Stimulated activated CD4-positive, alpha-beta T cell treated with anti-CD3 and anti-CD28 coated beads, Interleukin-1b, Interleukin-23, amount 100 ng/mL, for 24 hours (primary cell): ENCODE measurements around the gene RAPGEF6.
"Not testable (repeated sequence)": the region's sequence is repeated elsewhere in the genome, so short reads cannot be mapped to it uniquely, and the experiment has no call there.

Source experiments
- DNase-seq, 4 experiments: peaks; one replicate each; pipeline ENCODE4 v3.0.0-alpha.2; 2020; ENCODE audit warnings: low read depth in 4 of 4, low spot score in 1 of 4

The RAPGEF6 gene

GRCh38 chr5:131634996-131635683, at the start of gene RAPGEF6:
TSS of gene RAPGEF6 (minus strand) at chr5:131635229. CDS start at chr5:131635030, 199 bp downstream.
- peak; percentile 88 to 96 (median 94) for DNase-seq

DNA sequence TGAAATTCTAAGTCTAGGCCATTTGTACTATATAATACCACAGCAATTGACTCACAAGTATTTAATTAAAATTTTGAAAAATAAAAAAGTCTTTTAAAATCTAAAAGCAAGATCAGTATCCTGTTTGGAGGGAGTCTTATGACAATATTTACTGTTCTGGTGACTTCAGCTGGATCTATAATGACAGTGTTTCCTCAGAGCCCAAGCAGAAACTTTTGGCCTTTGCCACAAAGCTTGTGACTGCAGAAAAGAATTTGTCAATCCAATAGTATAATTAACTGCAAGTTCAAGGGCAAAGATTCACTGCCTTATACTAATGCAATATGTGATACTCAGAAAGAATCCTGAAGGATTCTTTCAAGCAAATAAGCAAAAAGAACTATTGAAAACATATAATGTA, 49.6 kb upstream of the RAPGEF6 start:
- no peak for DNase-seq

DNA sequence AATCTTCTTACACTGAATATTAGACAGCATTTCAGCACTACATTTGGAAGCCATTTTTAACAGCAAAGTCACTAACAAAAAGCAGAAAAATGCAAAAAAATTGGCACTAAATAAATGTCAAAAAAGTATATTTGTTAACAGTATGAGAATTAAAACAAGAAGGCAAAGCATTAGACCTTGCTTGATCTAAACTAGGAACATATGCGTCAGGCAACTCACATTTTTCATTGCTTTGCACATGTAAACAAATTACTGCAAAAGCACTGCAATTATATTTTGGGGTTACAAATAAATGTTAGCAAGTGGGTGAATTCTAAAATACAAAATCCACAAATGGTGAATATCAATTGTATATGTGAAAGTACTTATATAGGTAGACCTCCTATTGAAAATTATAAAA, 49.0 kb upstream of the RAPGEF6 start:
- no peak for DNase-seq

DNA sequence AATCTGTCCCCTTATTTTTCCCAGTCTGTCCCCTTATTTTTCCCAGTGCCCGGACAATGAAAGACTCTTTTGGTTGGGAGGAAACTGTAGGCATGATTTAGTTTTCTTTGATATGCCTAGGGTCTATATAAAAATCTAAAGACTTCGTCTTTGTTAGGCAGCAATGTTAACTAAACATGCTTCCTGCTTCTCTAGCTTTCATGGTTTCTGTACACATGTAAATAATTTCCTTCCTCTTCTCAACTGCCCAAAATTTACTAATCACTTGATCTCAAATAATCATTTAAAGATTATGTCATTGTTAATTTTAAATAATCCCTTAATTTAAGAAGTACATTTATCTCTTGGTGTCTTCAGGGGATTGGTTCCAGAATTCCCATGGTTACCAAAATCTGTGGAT, 47.8 kb upstream of the RAPGEF6 start:
- DNase-seq = no peak

DNA sequence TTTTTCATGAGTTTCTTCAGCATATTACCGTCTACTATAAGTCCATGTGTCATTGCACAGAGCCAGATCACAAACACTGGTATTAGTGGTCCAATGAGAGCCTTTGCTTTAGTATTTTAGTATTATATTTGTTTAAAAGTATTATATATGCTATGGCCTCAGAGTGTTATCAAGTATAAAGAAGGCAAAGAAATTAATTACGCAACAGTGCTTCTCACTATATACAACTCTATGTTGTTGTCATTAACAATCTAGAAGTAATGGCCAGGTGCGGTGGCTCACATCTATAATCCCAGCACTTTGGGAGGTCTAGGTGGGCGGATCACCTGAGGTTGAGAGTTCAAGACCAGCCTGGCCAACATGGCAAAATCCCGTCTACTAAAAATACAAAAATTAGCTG, 47.1 kb upstream of the RAPGEF6 start:
- no peak for DNase-seq

DNA sequence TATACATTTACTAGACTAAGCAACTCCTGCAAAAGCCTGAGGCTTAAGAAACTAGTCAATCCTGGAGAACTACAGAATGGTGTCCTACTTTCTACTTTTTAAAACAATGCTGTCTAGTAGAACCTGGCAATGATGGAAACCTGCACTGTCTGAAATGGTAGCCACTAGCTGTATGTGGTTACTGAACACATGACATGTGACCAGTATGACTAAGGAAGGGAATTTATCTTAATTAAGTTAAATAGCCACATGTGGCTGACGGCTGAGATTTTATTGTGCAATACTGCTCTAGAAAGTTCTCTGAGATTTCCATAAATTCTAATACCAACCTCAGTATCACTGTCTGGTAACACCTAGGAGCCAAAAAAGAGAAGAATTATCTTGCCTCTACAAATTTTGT, 44.9 kb upstream of the RAPGEF6 start:
- DNase-seq = no peak

GRCh38 chr5:131678273-131678672, 43.2 kb upstream of the RAPGEF6 start:
- DNase-seq = not testable (repeated sequence)

DNA sequence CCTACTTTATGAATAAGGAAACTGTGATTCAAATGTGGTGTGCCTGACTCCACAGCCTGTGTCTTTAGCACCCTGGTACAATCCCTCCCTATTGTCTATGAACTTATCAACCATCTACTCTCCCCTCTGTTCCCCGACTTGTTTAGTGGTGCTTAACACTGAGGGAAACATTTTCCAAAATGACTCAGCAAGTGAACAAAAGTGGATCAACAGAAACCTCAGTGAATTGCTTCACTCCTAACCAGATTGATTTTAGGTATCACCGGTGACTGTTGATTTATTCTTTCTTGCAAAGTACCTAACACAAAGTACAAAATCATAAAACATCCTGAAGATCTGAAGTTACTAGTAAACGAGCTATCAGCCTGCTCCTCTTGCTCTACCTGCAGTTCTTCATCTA, 42.1 kb upstream of the RAPGEF6 start:
- no peak for DNase-seq

DNA sequence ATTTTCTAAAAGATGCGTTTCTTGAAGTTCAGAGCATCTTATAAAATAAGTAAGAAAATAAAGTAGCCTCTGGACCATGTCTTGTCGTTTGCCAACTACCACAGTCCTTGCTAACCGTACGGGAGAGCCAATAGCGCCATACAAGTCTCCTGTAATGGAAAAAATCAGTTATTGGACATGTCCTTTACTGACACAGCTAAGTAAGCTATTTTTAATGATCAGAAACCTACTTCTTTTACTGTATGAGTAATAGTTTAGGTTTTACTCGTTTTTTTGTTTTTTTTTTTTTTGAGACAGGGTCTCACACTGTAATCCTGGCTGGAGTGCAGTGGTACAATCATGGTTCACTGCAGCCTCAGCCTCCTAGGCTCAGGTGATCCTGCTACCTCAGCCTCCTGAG, 37.7 kb upstream of the RAPGEF6 start:
- no peak for DNase-seq

GRCh38 chr5:131671994-131672655, 37.1 kb upstream of the RAPGEF6 start:
- DNase-seq = no peak

- no peak for DNase-seq
Observed at GRCh38 chr5:131671409-131671808, 36.4 kb upstream of the RAPGEF6 start.

DNA sequence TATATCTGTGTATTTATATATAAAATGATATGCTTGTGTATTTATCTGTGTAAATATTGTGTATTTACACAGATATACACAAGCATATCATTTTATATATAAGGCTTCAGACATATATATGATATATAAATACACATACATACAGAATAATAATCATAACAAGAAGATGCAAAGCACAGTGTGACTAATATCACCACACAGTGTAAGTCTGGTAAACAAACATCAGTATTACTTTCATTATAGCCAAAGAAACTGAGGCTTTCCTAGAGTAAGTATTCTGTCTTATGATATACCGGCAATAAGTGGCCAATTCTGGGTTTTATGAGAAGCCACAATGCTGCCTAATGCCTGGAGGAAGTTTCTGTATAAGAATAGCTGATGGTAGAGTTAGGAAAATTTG, 29.9 kb upstream of the RAPGEF6 start:
- DNase-seq = no peak

GRCh38 chr5:131661933-131662332, 26.9 kb upstream of the RAPGEF6 start:
- no peak for DNase-seq

DNA sequence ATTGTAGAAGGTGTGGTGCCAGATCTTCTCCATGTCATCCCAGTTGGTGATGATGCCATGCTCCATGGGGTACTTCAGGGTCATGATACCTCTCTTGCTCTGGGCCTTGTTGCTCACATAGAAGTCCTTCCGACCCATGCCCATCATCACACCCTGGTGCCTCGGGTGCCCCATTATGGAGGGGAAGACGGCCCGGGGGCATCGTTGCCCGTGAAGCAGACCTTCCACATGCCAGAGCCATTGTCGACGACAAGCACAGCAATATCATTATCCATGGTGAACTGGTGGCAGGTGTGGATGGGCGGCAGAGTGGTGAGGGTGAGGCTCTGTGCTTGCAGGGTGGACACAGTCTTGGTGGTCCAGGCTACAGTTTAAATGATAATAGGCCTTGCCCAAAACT, 24.8 kb upstream of the RAPGEF6 start:
- no peak for DNase-seq

DNA sequence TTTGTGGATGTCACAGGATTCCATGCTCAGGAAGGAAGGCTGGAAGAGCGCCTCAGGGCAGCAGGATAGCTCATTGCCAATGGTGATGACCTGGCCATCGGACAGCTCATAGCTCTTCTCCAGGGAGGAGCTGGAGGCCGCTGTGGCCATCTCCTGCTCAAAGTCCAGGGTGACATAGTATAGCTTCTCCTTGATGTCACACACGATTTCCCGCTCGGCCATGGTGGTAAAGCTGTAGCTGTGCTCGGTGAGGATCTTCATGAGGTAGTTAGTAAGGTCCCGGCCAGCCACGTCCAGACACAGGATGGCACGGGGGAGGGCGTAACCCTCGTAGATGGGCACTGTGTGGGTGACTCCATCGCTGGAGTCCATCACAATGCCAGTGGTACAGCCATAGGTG, 24.3 kb upstream of the RAPGEF6 start:
- no peak for DNase-seq

GRCh38 chr5:131654776-131655175, 19.7 kb upstream of the RAPGEF6 start:
- no peak for DNase-seq

DNA sequence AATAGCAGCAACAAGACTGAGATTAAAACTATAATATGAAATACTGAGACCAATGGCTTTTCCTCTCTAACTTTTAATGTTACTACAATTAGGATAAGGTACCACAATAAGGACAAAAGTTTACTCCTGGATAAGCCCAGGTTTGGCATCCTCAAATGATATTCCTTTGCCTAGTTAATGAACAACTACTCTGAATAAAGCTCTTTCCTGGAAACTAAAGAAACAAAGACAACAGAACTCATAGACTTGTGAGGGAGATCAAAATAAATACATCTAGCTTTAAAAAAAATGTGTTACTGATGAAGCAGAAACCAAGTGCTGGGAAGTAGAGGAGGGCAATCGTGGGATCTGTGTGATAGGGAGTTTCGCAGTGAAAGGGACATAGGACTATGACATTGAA, 19.3 kb upstream of the RAPGEF6 start:
- DNase-seq = no peak

DNA sequence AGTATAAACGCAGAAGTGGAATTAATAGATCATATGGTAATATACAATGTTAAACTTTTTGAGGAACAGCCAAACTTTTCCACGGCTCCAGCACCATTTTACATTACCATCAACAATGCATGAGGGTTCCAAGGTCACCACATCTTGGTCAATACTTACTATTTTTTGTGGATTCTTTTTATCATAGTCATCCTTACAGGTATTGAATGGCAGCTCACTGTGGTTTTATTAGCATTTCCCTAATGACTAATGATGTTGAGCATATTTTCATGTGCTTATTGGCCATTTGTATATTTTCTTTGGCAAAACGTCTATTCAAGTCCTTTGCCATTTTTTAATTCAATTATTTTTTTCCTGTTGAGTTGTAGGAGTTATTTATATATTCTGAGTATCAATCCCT, 14.1 kb upstream of the RAPGEF6 start:
- no peak for DNase-seq

DNA sequence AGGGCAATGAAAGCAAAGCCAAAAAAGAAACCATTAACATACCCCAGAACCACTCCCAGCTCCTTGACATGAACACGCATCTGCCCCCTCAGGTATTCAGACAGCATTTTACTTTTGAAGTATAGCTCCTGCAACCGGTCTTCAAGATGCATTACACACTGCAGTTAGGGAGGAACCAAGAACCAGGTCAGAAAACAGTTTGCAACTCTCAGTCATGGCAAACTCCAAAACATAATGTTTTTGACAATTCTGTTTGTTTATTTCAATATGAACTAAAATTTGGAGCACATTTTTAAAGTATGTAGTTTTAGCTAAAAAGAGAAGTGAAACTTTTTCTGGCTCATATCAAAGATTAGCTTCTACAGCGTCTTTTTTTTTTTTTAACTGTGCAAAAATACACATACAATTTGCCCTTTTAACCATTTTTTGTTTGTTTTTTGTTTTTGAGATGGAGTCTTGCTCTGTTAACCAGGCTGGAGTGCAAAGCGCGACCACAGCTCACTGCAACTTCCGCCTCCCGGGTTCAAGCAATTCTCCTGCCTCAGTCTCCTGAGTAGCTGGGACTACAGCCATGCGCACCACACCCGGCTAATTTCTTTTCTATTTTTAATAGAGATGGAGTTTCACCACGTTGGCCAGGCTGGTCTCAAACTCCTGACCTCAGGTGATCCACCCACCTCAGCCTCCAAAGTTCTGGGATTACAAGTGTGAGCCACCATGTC, 12.2 kb upstream of the RAPGEF6 start:
- DNase-seq = no peak

GRCh38 chr5:131644822-131645221, 9.8 kb upstream of the RAPGEF6 start:
- DNase-seq = no peak

DNA sequence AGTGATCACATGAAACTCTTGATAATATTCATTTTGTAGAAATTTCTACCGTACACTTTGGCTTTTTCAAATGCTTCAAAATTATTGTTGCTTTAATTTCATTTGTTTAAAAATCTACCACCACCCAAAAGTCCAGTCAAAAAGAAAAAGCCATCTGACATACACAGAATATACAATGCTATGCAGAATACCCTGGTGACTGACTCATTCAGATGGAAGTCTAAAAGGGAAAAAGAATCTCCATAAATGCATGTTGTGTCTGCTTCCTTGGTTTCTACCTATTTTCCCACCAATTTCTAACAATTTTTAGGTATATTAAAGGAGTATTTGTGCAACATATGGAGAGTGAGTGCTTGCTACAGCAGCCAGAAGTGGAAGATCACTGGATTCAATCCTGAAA, 9.3 kb upstream of the RAPGEF6 start:
- DNase-seq = no peak

DNA sequence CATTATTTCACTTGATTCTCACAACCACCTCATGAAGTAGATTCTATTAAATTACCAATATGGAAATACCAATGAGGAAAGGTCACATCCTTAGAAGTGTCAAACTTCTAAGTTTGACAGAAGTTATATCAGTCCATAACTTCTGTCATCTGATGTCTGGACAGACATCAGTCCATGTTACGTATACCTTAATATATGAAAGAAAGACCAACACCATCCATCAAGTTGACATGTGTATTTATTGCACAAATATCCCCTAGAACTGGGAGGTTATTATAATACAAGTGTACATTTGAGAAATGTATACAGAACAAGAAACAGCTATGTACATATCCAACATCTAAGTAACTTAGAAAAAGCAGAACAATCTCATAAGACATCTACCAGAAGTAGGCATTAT, 6.5 kb upstream of the RAPGEF6 start:
- DNase-seq = no peak
